Neuronal stem cell (in vitro differentiated cells): ENCODE data around the gene SLCO3A1.

Experiments used
- DNase-seq: peaks from one replicate; pipeline ENCODE4 v3.0.0-alpha.2; 2013; ENCODE audit warnings: low spot score
- H2AFZ ChIP-seq: one replicate; pipeline ENCODE4 v1.6.1; 2013; ENCODE audit warnings: mild to moderate bottlenecking, low read length, inconsistent platforms
- H2AK5ac ChIP-seq: 2 replicates; pipeline ENCODE4 v1.6.1; 2013; ENCODE audit warnings: low read depth, mild to moderate bottlenecking, inconsistent platforms, low read length, moderate library complexity, mixed read lengths
- H2BK120ac ChIP-seq: 2 replicates; pipeline ENCODE4 v1.6.1; 2013; ENCODE audit warnings: low read depth, mild to moderate bottlenecking, inconsistent platforms, low read length, moderate library complexity, mixed read lengths
- H2BK12ac ChIP-seq: one replicate; pipeline ENCODE4 v1.6.1; 2013; ENCODE audit warnings: low read length, inconsistent platforms
- H2BK15ac ChIP-seq: 2 replicates; pipeline ENCODE4 v1.6.1; 2013; ENCODE audit warnings: mild to moderate bottlenecking, low read length, inconsistent platforms, mixed read lengths
- H2BK5ac ChIP-seq: one replicate; pipeline ENCODE4 v1.6.1; 2013; ENCODE audit warnings: inconsistent platforms, mild to moderate bottlenecking, low read length, moderate library complexity
- H3K14ac ChIP-seq: one replicate; pipeline ENCODE4 v1.6.1; 2013; ENCODE audit warnings: low read length, inconsistent platforms
- H3K18ac ChIP-seq: 2 replicates; pipeline ENCODE4 v1.6.1; 2013; ENCODE audit warnings: low read length, inconsistent platforms
- H3K23ac ChIP-seq: 2 replicates; pipeline ENCODE4 v1.6.1; 2013; ENCODE audit warnings: low read depth, mild to moderate bottlenecking, mixed read lengths, low read length, inconsistent platforms; ENCODE audit not compliant: poor library complexity
- H3K27ac ChIP-seq: replicated peaks from 3 replicates; pipeline ENCODE4 v1.5.1; 2013; ENCODE audit warnings: low read length, inconsistent platforms
- H3K27me3 ChIP-seq, 3 experiments: 2 replicates each; pipeline ENCODE4 v1.6.1; 2013; ENCODE audit warnings: low read length in 3 of 3, mild to moderate bottlenecking in 2 of 3, inconsistent platforms in 1 of 3, low read depth in 1 of 3, mixed read lengths in 1 of 3, moderate library complexity in 1 of 3; ENCODE audit not compliant: control insufficient read depth in 3 of 3, insufficient read depth in 3 of 3
- H3K36me3 ChIP-seq, 2 donors: replicated peaks in 1 of 2; 2 replicates each; pipeline ENCODE4 v1.6.1; 2013; ENCODE audit warnings: low read length in 2 of 2; ENCODE audit not compliant: control insufficient read depth in 2 of 2, insufficient read depth in 2 of 2
- H3K4ac ChIP-seq: 2 replicates; pipeline ENCODE4 v1.6.1; 2013; ENCODE audit warnings: inconsistent platforms, mild to moderate bottlenecking, low read length, moderate library complexity
- H3K4me1 ChIP-seq, 2 donors: 1 replicate in 1 of 2; 2 replicates in 1 of 2; pipeline ENCODE4 v1.6.1; 2013; ENCODE audit warnings: low read length in 2 of 2, low read depth in 1 of 2; ENCODE audit not compliant: control insufficient read depth in 2 of 2, insufficient read depth in 1 of 2
- H3K4me2 ChIP-seq: one replicate; pipeline ENCODE4 v1.6.1; 2013; ENCODE audit warnings: mild to moderate bottlenecking, low read length, inconsistent platforms; ENCODE audit not compliant: insufficient read depth, poor library complexity, severe bottlenecking
- H3K4me3 ChIP-seq, 2 donors: 2 replicates each; pipeline ENCODE4 v1.5.1; 2013; ENCODE audit warnings: low read length in 2 of 2, mild to moderate bottlenecking in 2 of 2, inconsistent platforms in 1 of 2, moderate library complexity in 1 of 2
- H3K79me1 ChIP-seq: one replicate; pipeline ENCODE4 v1.6.1; 2013; ENCODE audit warnings: low read depth, mild to moderate bottlenecking, inconsistent platforms, low read length, moderate library complexity
- H3K9ac ChIP-seq: one replicate; pipeline ENCODE4 v1.6.1; 2013; ENCODE audit warnings: mild to moderate bottlenecking, low read depth, low read length, inconsistent platforms; ENCODE audit not compliant: poor library complexity
- H3K9me3 ChIP-seq, 2 donors: replicated peaks in 1 of 2; 2 replicates each; pipeline versions ENCODE3 to v1.6.1; 2013; ENCODE audit warnings: low read length in 2 of 2, mild to moderate bottlenecking in 2 of 2, inconsistent platforms in 1 of 2, low read depth in 1 of 2, mixed read lengths in 1 of 2, moderate library complexity in 1 of 2; ENCODE audit not compliant: control insufficient read depth in 2 of 2, insufficient read depth in 1 of 2
- H4K8ac ChIP-seq: one replicate; pipeline ENCODE4 v1.6.1; 2013; ENCODE audit warnings: low read depth, mild to moderate bottlenecking, inconsistent platforms, low read length, moderate library complexity
- H4K91ac ChIP-seq: one replicate; pipeline ENCODE4 v1.6.1; 2013; ENCODE audit warnings: low read length, low read depth, mild to moderate bottlenecking, inconsistent platforms; ENCODE audit not compliant: poor library complexity
- WGBS, 2 donors: extraction: QIAGEN DNeasy Blood & Tissue Kit; methylation state at CpG; one replicate each; pipeline ENCODE4 v1.1.7; 2013; ENCODE audit warnings: missing lambda C conversion rate in 2 of 2, mixed read lengths in 1 of 2; ENCODE audit not compliant: insufficient read length in 2 of 2, insufficient replicate concordance in 1 of 2; ENCODE audit errors: extremely low coverage in 2 of 2; 5-methylcytosine and 5-hydroxymethylcytosine counted together

SLCO3A1 gene

GRCh38 chr15:91976966-91977365 lies 123.5 kb downstream of the SLCO3A1 start:
- DNase-seq: no peak
- no peaks in the 10 kb centered on the region for H3K27me3 ChIP-seq
- no peak overlapping the region for H3K14ac ChIP-seq
- no peak overlapping the region for H2AFZ ChIP-seq
- no peak overlapping the region for H2BK120ac ChIP-seq
- no peaks in the 10 kb centered on the region for H3K79me1 ChIP-seq
- no peak overlapping the region for H3K18ac ChIP-seq
- H3K4me2 ChIP-seq: no peak overlapping the region
- H2BK12ac ChIP-seq: no peak overlapping the region
- no peak overlapping the region for H2BK15ac ChIP-seq
- no peaks in the 10 kb centered on the region for H3K4me1 ChIP-seq
- no CpG with 5 or more reads among the region's 2 CpGs for WGBS, 2 donors
- no peak overlapping the region for H3K27ac ChIP-seq
- no peak overlapping the region for H3K4me3 ChIP-seq
- no peak overlapping the region for H3K4ac ChIP-seq
- H2AK5ac ChIP-seq: no peak overlapping the region
- no peak overlapping the region for H4K8ac ChIP-seq
- H3K9me3 ChIP-seq: no peaks in the 10 kb centered on the region
- H3K23ac ChIP-seq: no peak overlapping the region
- no peak overlapping the region for H4K91ac ChIP-seq
- no peak overlapping the region for H2BK5ac ChIP-seq
- no peak overlapping the region for H3K9ac ChIP-seq
- H3K36me3 ChIP-seq: no peaks in the 10 kb centered on the region

DNA sequence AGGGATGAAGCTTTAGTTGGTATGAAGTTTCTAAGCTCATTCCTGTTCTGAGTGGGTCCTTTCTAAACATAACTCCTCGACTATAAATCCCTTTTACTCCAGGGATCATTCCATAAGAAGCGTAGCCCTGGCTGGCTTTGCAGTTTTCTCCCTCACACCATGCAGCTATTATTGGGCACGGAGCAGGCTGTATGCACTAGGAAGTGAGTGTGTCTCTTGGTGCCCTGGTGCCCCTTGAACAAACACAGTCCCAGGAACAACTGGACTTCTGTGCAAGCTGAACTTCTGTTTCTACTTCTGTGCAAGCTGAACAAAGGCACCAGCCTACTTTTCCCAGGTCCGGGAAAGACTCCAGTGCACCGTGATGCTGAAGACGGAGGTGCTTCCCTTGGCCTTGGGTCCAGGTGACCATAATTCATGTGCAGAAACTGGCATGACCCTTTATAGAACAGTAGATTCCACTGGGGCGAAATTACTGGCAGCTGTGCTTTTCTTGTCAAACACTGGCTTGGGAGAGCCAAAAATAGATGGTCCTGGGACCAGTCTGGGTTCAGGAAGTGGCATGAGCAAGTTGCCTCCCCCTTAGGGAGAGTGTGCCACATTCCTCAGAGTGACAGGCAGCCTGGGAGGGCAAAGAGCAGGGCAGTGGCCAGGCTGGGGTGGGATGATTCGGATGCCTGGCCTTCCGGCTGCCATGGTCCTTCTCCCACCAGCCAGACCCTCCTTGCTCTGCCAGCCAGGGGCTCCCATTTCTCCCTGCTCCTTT lies 127.2 kb downstream of the SLCO3A1 start:
- no peak overlapping the region for H4K8ac ChIP-seq
- H2BK120ac ChIP-seq: no peak overlapping the region
- H2BK5ac ChIP-seq: no peak overlapping the region
- WGBS, 2 donors: no CpG with 5 or more reads among the region's 9 CpGs
- no peak overlapping the region for H2BK15ac ChIP-seq
- no peak overlapping the region for H3K27ac ChIP-seq
- no peak for DNase-seq
- no peak overlapping the region for H2AFZ ChIP-seq
- no peaks in the 10 kb centered on the region for H3K27me3 ChIP-seq
- H3K18ac ChIP-seq: peak overlapping the region; percentile 36
- no peaks in the 10 kb centered on the region for H3K36me3 ChIP-seq
- H3K9ac ChIP-seq: no peak overlapping the region
- H3K14ac ChIP-seq: no peak overlapping the region
- peaks cover 0 to 2% of the 10 kb centered on the region in 2 donors for H3K4me1 ChIP-seq
- no peak overlapping the region for H3K4me2 ChIP-seq
- H4K91ac ChIP-seq: no peak overlapping the region
- no peaks in the 10 kb centered on the region for H3K9me3 ChIP-seq
- no peak overlapping the region for H3K23ac ChIP-seq
- no peaks in the 10 kb centered on the region for H3K79me1 ChIP-seq
- no peak overlapping the region for H3K4me3 ChIP-seq
- no peak overlapping the region for H2AK5ac ChIP-seq
- no peak overlapping the region for H3K4ac ChIP-seq
- H2BK12ac ChIP-seq: no peak overlapping the region

GRCh38 chr15:91981821-91982800 lies 128.6 kb downstream of the SLCO3A1 start:
- H3K4ac ChIP-seq: no peak overlapping the region
- H3K14ac ChIP-seq: no peak overlapping the region
- no peak overlapping the region for H2BK120ac ChIP-seq
- H2AFZ ChIP-seq: no peak overlapping the region
- DNase-seq: no peak
- peaks cover 0 to 3% (median 0%) of the 10 kb centered on the region in 3 experiments for H3K27me3 ChIP-seq
- no peaks in the 10 kb centered on the region for H3K79me1 ChIP-seq
- no peak overlapping the region for H2BK15ac ChIP-seq
- H3K9ac ChIP-seq: no peak overlapping the region
- H3K23ac ChIP-seq: no peak overlapping the region
- H4K8ac ChIP-seq: no peak overlapping the region
- no peak overlapping the region for H2BK5ac ChIP-seq
- H2BK12ac ChIP-seq: no peak overlapping the region
- H3K36me3 ChIP-seq: no peaks in the 10 kb centered on the region
- WGBS, 2 donors: no CpG with 5 or more reads among the region's 10 CpGs
- H3K27ac ChIP-seq: no peak overlapping the region
- H3K4me1 ChIP-seq: peaks cover 0 to 2% of the 10 kb centered on the region in 2 donors
- no peak overlapping the region for H3K4me2 ChIP-seq
- H3K9me3 ChIP-seq: no peaks in the 10 kb centered on the region
- H2AK5ac ChIP-seq: no peak overlapping the region
- H3K4me3 ChIP-seq: peak overlapping the region in 1 of 2 donors; percentile 33
- H4K91ac ChIP-seq: no peak overlapping the region
- no peak overlapping the region for H3K18ac ChIP-seq
